ENCODE measurements around the gene MED12L.
"Not testable (repeated sequence)": the region's sequence is repeated elsewhere in the genome, so short reads cannot be mapped to it uniquely, and the experiment has no call there.

The MED12L gene, protein sequence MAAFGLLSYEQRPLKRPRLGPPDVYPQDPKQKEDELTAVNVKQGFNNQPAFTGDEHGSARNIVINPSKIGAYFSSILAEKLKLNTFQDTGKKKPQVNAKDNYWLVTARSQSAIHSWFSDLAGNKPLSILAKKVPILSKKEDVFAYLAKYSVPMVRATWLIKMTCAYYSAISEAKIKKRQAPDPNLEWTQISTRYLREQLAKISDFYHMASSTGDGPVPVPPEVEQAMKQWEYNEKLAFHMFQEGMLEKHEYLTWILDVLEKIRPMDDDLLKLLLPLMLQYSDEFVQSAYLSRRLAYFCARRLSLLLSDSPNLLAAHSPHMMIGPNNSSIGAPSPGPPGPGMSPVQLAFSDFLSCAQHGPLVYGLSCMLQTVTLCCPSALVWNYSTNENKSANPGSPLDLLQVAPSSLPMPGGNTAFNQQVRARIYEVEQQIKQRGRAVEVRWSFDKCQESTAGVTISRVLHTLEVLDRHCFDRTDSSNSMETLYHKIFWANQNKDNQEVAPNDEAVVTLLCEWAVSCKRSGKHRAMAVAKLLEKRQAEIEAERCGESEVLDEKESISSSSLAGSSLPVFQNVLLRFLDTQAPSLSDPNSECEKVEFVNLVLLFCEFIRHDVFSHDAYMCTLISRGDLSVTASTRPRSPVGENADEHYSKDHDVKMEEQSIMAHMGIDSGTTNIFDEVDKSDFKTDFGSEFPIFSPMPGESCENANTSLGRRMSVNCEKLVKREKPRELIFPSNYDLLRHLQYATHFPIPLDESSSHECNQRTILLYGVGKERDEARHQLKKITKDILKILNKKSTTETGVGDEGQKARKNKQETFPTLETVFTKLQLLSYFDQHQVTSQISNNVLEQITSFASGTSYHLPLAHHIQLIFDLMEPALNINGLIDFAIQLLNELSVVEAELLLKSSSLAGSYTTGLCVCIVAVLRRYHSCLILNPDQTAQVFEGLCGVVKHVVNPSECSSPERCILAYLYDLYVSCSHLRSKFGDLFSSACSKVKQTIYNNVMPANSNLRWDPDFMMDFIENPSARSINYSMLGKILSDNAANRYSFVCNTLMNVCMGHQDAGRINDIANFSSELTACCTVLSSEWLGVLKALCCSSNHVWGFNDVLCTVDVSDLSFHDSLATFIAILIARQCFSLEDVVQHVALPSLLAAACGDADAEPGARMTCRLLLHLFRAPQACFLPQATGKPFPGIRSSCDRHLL (N-terminal part only)

DNA sequence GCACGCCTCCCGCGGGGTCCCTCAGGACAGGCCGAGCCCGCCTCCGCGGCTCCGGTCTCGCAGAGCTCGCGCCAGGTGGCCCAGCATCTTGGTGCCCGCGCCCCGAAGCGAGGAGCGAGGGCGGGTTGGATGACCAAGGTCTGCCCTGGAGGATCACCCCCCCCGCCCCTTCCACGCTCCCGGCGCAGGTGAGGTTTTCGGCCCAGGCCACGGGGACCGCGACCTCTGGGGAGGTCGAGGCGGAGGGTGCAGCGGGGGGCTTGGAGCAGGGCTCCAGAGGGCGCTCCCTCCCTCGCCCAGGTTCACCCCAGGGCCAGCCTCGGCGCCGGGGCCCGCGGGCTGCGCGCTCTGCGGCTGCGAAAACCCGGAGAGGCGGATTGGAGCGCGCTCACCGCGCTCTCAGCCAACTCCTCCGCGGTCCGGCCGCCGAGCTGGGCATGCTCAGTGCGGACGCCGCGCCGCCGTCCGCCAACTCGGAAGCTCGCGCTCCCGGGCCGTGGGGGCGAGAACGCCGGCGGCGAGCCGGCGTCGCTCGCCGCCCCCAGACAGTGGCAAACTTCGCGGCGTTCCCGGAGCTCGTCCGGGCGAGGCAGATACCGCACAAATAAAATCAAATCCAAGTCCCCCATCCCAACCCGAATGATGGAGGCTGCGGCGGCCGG, at the start of gene MED12L:
Gene MED12L, plus strand, starts transcription at position 438 of the 662 bp plus-strand sequence. CDS start 1,263 bp downstream, outside the sequence.
- in situ Hi-C loops (cut with MboI; ENCODE audit: low sequenced_read_pairs) = no loop called here

DNA sequence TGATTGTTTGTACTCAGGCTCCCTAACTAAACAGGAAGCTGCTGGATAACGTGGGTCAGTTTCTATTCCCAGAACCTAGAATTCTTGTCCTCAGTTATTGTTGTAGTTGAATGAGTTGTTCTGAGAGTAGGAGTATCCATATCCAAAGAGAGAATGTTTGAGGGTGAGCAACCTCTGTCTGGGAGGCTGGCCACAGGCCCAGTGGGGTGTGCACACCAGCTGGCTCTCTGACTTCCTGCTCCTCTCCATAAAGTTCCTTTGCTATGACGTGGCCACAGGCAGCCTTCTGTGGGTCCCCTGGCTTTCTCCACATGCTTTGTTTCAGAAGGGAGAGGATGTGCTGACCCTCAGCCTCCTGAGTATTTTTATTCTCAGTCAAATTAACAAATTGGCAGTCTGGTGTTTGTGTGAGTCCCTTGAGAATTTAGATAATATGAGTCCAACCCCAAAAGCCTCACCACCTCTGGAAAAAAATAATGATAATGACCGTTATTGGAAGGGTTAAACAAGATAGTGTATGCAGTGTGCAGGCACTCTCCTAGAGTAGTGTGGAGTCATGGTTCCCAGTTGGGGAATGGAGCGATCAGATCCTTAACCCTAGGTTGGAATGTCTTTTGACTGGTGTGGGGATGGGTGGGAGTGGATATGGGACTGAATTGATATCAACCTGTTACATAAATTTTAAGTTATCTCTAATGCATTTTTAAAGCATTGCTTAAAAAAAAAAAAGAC, 47.6 kb upstream of the MED12L start:
- in situ Hi-C loops (cut with MboI; ENCODE audit: low sequenced_read_pairs) = no loop called here

DNA sequence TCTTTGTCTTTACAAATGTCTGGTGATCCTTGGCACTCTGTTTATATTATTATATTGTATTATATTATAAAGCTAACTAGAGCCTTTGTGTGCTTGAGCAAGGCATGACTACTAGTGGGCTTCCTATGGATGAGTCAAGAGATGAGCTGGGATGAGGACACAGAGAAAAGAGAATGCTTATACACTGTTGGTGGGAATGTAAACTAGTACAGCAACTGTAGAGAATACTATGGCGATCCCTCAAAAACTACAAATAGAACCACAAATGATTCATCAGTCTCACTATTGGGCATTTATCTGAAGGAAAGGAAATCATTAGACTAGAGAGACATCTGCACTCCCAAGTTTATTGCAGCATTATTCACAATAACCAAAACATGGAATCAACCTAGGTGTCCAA, 40.8 kb upstream of the MED12L start:
- in situ Hi-C loops (cut with MboI; ENCODE audit: low sequenced_read_pairs) = no loop called here

DNA sequence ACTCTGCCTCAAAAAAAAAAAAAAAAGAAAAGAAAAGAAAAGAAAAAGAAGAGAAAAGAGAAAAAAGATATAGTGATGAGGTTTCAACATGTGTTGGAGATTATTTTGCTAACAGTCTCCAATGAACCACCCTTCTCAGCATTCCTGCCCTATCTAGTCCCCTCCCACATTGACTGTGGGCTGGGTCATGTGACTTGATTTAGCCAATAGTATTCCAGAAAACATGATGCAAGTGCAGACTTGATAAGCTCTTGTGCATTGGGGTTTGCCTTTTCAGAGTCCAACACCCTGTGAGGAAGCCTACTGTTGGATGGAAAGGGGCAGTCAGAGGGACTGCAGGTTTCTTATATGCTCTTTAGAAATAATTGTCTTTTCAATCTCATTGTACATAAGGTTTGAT, 37.8 kb upstream of the MED12L start:
- in situ Hi-C loops (cut with MboI; ENCODE audit: low sequenced_read_pairs) = no loop called here

DNA sequence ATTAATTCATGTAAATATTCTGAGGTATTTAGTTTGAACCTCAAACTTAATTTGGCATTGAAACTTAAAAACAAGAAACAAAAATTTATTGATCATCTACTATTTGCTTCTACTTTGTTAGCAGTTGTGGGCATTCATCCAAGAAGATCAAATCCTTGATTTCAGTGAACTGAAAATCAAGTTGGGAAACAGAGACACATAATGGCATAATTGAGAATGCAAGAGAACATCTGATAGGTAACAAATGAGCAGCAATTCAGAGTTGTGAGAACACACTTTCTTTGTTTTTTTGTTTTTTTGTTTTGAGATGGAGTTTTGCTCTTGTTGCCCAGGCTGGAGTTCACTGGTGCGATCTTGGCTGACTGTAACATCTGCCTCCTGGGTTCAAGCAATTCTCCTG, 33.9 kb upstream of the MED12L start:
- in situ Hi-C loops (cut with MboI; ENCODE audit: low sequenced_read_pairs) = no loop called here

DNA sequence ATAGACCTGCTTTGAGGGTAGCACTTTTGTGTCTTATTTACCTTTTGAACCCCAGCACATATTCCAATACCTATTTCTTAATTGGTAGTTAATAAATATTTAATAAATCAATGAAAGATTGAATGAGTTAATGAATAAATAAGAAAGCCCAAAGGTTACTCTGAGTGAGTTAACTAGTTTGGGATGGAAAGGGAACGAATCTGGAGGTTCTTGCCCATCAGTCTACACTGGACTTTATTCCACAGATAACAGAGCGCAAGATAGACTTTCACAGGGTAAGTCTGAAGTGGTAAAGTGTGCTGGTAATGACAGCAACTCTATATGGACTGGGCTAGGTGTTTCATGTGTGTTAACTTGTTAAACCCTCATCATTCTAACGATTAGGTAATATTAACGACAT, 33.1 kb upstream of the MED12L start:
- in situ Hi-C loops (cut with MboI; ENCODE audit: low sequenced_read_pairs) = no loop called here

DNA sequence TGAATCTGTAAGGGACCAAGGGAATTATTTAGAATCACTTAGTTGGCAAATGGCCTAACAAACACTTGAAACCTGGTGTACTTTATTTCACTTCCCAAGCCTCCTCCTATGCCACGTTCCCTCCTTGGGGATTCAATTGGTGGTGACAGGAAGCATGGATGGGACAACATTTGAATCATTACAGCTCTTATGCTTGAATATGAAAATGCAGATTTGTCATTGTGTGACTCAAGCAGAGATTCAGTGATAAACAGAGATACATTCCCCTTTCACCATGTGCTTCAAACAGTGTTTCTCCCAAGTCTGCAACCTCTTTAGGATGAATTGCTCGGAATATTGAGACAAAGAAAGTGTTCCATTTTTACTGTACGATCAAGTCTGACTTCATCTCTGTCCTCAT, 32.7 kb upstream of the MED12L start:
- in situ Hi-C loops (cut with MboI; ENCODE audit: low sequenced_read_pairs) = no loop called here

DNA sequence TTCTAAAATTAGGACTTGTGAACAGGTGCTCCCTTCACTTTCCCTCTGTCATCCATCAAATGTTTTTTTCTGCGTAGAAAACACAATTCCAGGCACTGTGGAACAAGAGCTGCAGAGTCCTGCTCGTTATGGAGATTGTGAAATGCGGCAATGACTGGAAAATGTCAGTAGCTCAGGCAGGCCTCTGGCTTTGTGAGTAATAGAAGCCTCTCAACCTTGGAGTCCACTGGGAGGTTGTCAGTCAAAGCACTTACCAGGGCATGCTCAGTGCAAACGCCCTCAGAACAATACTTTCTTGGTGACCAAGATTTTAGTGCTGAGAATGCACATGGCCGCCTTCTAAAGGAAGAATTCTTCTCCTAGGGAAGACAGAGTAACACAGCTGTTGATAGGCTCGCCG, 26.7 kb upstream of the MED12L start:
- in situ Hi-C loops (cut with MboI; ENCODE audit: low sequenced_read_pairs) = no loop called here

DNA sequence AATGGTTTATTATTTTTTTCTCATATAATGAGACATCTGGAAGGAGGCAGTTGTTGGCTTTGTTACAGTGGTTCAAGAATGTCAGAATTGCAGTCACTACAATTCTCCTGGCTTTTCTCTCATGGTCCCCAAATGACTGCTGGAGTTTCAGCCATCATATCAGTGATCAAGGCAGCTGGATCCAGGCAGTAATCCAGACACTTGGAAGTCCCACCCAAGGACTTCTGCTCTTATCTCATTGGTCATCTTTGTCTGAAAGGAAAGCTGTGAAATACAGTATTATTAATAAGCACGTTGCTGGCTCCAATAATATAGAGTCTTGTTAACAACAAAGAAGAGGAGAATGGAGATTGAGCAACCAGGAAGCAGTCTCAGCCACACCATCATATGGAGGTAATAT, 22.9 kb upstream of the MED12L start:
- in situ Hi-C loops (cut with MboI; ENCODE audit: low sequenced_read_pairs) = no loop called here

DNA sequence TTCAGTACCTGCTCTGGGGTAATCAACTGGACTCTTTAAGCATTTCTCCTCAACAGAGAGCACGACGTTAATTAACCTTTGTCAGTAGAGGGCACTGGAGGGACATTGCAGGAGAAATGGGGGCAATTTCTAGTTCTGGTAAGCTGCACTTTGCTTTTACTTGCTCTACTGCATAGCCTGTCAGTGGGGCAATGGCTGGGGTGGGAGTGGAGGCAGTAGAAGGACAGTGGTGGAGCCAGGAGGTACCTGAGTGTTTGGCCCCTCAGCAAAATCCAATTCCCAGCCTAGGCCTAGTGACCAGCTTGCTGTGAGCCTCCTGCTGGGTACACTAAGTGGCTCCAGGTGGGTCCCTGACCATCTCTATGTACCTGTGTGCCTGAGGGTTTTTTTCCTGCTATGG, 18.3 kb upstream of the MED12L start:
- in situ Hi-C loops (cut with MboI; ENCODE audit: low sequenced_read_pairs) = no loop called here

DNA sequence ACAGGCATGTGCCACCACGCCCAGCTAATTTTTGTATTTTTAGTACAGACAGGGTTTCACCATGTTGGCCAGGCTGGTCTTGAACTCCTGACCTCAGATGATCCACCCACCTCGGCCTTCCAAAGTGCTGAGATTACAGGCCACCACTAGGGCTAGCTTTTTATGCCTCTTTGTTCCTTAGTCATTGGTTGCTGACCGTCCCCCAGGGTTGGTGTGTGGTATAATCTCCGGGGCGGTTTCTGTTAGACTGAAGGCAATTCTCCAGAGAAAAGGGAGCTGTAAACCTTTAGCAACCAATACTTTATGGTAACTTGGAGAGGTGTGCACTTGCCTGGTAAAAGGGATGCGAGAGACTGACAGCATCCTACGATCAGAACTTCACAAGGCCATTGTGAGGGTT, 12.6 kb upstream of the MED12L start:
- in situ Hi-C loops (cut with MboI; ENCODE audit: low sequenced_read_pairs) = not testable (repeated sequence)

DNA sequence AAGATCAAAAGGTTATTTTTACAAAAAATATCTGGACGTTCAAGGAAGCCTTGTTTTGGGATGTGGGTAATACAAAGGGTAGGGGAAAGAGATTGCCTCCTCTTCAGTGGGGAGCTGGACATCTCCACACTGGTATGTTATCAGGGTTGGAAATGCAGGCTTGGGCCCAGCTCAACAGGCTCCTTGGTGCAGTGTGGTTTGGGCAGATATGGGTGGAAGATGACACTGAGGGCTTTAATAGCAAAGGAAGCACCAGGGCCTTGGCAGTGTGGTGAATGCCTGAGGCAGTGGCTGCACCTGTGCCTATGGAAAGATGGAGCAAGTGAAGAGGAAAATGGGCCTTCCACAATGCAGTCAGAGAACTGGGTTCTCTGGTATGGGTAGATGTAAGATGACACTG, 11.2 kb upstream of the MED12L start:
- in situ Hi-C loops (cut with MboI; ENCODE audit: low sequenced_read_pairs) = no loop called here

DNA sequence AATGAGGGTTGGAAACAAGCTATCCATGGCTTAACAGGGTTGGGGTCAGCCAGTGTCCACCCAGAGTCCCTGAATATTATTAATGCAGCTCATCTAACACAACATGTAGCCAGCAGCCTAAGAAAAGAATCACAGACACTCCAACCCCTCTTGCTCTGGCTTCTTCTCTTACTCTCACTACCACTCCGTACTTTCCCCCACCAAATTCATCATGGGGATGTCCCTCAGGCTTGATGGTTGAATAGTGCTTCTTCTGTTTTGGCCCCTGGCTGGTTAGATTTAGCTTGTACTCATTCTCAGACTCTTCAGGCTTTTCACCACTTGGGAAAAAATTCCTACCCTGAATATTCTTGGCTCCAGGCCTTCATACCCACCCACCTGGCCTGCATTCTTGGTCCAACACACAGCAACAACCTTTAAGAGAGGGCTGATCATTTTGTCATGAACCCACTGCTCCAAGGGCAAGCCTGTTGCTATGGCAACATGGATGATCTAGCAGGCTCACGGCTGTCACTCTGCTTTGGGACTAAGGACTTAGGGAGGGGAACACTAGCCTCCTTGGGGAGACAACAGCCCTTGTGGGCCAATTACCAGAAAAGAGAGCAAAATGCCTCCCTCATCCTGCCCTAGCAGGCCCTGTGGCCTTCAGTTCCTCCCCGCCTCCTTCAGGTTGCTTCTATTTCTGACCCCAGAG, 9.4 kb upstream of the MED12L start:
- in situ Hi-C loops (cut with MboI; ENCODE audit: low sequenced_read_pairs) = no loop called here

DNA sequence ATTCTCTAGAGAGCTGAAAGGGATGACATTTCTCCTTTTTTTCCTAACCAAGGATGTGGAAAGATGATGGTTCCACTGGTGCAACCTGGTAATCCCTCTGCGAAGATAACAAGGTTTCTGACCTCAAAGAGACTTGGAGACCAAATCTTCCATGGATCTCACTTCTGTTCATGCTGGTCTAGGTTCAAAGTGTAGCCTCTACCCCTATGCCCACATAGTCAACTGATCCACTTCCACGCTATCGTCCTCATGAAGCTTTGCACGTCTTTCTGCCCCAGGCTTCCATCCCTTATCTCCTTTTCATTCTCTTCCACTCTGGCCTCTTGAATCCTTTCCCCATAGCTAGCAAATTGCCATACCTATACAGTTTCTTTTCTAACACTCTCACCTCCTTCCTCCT, 8.8 kb upstream of the MED12L start:
- in situ Hi-C loops (cut with MboI; ENCODE audit: low sequenced_read_pairs) = no loop called here

DNA sequence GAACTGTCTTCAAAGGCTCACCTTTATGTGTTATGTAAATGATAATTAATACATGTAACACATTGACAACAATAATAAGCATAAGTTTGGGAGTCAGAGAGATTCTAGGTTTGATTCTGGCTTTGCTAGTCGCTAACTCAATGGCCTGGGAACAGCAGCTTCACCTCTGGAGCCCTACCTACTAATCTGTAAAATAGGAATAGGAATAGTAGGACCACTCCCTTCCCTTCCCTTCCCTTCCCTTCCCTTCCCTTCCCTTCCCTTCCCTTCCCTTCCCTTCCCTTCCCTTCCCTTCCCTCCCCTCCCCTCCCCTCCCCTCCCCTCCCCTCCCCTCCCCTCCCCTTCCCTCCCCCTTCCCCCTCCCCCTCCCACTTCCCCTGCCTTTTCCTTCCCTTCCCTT, 4.4 kb upstream of the MED12L start:
- in situ Hi-C loops (cut with MboI; ENCODE audit: low sequenced_read_pairs) = not testable (repeated sequence)

DNA sequence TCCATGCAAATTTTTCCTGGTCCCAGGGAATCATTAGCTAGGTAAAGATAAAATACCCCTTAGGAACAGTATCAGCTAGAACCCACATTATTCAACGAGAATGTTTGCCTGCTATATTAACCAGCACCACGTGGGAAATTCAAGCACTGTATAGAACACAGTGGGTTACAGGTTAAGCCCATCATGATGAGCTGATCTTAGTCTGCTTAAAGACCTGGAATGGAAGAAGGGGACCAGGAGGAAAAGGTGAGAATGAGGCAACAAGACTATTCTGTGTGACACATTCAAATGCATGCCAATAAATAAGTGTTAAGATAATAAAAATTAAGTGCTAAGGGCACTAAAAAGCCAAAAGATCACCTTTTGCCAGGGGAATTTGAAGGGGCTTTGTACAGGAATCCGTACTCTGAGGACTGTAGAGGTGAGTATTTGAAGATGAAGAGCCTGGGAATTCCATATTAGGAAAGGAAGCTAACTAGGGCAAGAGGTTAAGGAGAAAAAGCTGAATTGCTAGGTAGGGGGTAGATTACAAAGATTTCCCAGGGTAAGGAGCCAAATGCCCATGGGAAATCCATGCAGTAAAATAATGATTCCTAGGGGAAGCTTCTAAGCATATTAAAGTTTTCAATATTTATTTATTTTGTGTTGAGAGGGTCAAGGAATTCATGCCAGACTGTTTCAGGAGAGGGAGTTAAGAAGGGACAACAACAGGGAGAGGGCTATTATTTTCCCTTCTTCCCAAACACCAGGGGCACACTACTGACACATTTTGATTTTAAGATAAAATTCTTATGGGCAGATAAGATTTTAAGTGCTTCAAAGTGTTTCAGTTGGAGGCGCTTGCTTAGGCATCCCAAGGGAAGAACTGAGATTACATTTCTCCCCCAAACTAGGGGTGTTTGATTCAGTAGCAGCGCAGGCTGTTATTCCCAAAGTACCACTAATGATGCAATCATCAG, 2.3 kb upstream of the MED12L start:
- in situ Hi-C loops (cut with MboI; ENCODE audit: low sequenced_read_pairs) = no loop called here

DNA sequence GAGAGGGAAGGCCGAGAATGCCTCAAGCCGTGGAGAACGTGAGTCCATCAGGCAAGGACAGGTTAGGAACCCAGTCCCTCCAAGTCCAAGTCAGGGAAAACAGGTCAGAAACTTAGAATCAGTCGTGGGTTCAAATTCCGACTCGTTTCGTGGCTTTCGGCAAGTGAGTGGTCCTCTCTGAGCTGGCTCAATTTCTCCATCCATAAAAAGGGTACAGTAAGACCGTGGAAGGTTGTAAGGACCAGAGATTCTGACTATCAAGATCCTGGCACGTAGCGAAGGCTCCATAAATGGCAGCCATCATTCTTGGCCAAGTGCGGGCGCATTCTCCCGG, 604 bp upstream of the MED12L start:
- in situ Hi-C loops (cut with MboI; ENCODE audit: low sequenced_read_pairs) = no loop called here

DNA sequence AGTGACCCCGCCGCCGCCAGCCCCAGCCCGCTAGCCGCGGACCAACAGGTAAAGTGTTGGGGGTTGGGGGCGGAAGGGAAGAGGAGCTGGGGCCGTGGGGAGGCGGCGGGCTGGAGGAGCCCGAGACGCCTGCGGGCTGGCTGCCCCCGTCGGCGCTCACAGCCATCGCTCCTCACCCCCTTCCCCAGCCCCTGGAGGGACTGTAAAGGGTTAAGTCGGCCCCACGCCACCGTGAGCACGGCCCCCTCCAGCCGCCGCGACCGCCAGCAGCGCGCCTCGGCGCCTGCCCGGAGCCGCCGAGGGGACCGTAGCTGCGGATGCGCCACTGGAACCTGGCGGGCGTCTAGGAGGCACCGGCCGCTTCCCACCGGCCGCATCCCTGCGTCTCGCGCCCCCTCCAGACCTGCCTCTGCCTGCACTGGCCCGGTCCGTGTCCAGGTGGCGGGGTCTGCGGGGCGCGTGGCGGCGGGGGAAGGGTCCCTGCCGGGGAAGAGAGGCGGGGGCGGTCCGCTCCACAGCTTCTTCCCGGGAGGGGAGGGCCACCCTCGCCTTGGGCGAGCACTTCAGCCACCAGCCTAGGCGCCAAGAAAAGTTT, 522 bp downstream of the MED12L start:
- in situ Hi-C loops (cut with MboI; ENCODE audit: low sequenced_read_pairs) = no loop called here
